K562 treated with DMSO at 1 percent for 12 hours (cell line): ENCODE data around the gene TBC1D3C. TPM values are rescaled to one million over a fixed set of nuclear protein-coding genes. Genes with fewer than 3 reads are reported as not detected.

ENCODE experiments used
- total RNA-seq: library from RNA; unstranded; fragments of 300-600 nt; gene quantifications from 2 replicates; pipeline ENCODE4 v1.2.3, GENCODE V29; 2022; ENCODE audit not compliant: insufficient read depth

TBC1D3C gene
- total RNA-seq: not detected in 2 replicates

GRCh38 chr17:38068534-38068933 is at the start of gene TBC1D3C:
TSS of gene TBC1D3C (minus strand) at chr17:38068634. CDS start at chr17:38067066, 1,568 bp downstream.

Other genes with a start within 250 kb of the TBC1D3C start
- not detected in 2 replicates for gene TBC1D3K, start 144.2 kb downstream of the TBC1D3C start, total RNA-seq
- gene TBC1D3L, start 79.6 kb downstream of the TBC1D3C start, total RNA-seq: 1.8 and 2.6 TPM in 2 replicates
- gene TBC1D3D, start 64.7 kb downstream of the TBC1D3C start, total RNA-seq: 0.48 and 0.97 TPM in 2 replicates
- not detected in 2 replicates for gene TBC1D3E, start 59.3 kb upstream of the TBC1D3C start, total RNA-seq
- gene TBC1D3, start 123.9 kb upstream of the TBC1D3C start, total RNA-seq: 2.6 and 3.6 TPM in 2 replicates
- gene MRPL45, start 228.5 kb upstream of the TBC1D3C start, total RNA-seq: 51.5 and 67.5 TPM in 2 replicates